Breast epithelium (tissue), 4 donors: Measurements from ENCODE around the gene DHCR7. TPM values are rescaled to one million over a fixed set of nuclear protein-coding genes. Genes with fewer than 3 reads are reported as not detected.

Source experiments
- DNase-seq, 2 donors: peaks; one replicate each; pipeline ENCODE4 v3.0.0-alpha.2; 2019; ENCODE audit warnings: low spot score in 2 of 2
- H3K27ac ChIP-seq, 2 donors: fragments of 200-600 bp; sonication (generic) in 1 of 2; one replicate each; pipeline ENCODE4 v1.5.1; 2016 to 2019; ENCODE audit warnings: mild to moderate bottlenecking in 1 of 2
- H3K27me3 ChIP-seq, 2 donors: fragments of 200-600 bp; sonication (generic) in 1 of 2; one replicate each; pipeline versions ENCODE4 v1.5.1 to v1.6.0; 2017 to 2019; ENCODE audit warnings: control low read depth in 1 of 2, mild to moderate bottlenecking in 1 of 2
- H3K36me3 ChIP-seq: fragments of 200-600 bp; one replicate; pipeline ENCODE4 v1.5.1; 2019
- H3K4me1 ChIP-seq, 2 donors: fragments of 200-600 bp; sonication (generic); one replicate each; pipeline ENCODE4 v1.5.1; 2016 to 2019; ENCODE audit warnings: control low read depth in 1 of 2
- H3K4me3 ChIP-seq, 3 donors: fragments of 200-600 bp; sonication (generic); 1 replicate in 2 of 3; 2 replicates in 1 of 3; pipeline ENCODE4 v1.5.1; 2016 to 2019; ENCODE audit warnings: mild to moderate bottlenecking in 3 of 3, moderate library complexity in 2 of 3
- H3K9me3 ChIP-seq, 2 donors: fragments of 200-600 bp; sonication (generic) in 1 of 2; one replicate each; pipeline ENCODE4 v1.5.1; 2016 to 2019; ENCODE audit warnings: control low read depth in 1 of 2
- POLR2A ChIP-seq: fragments of 450-650 bp; IDR thresholded peaks from one replicate; pipeline ENCODE4 v1.6.1; 2016; ENCODE audit warnings: antibody characterized with exemption, mild to moderate bottlenecking, moderate library complexity
- POLR2AphosphoS5 ChIP-seq, 3 donors: sonication (generic); formaldehyde crosslinking; IDR thresholded peaks; one replicate each; pipeline ENCODE4 v1.6.1; 2017; ENCODE audit warnings: antibody characterized with exemption in 3 of 3
- intact Hi-C: fragments of 100-400 bp; cut with DNase I; formaldehyde crosslinking; loops from one replicate; pipeline ENCODE4 v1.15.1; 2023; ENCODE audit warnings: low total_unique reads
- total RNA-seq, 3 donors: library from RNA; depleted of rRNA; stranded (reverse); fragments of >200 nt; gene quantifications; one replicate each; pipeline ENCODE4 v1.1.0, GENCODE V29; 2016
- TF ChIP-seq, protein P1 (sequence below), 3 donors: fragments of 450-650 bp; IDR thresholded peaks; one replicate each; pipeline ENCODE4 v1.5.1; 2016 to 2017; ENCODE audit warnings: antibody characterized with exemption in 3 of 3, mild to moderate bottlenecking in 3 of 3, moderate library complexity in 3 of 3

DHCR7 gene
- total RNA-seq, 3 donors from 2014 or later, result 14.7 to 31.7 (median 25.2) TPM

DNA sequence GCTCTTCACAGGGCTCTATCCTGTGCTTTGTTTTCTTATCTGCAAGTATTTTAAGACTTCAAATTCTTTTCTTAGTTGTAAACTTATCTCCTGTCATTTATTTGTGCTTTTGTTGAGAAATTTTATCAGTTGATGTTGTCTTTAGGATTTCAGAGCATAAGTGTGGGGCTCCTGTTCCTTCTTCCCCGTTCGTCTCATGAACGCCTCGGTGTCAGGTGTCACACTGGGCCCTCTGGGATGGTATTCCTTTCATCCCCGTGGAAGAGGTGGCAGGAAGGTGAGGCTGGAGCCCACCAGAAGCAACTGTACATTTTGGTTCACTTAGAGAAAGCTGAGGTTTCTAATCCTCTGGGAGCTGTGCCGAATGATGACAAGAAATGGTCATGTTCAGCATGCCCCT lies 22.8 kb upstream of the DHCR7 start:
- Histone ChIP-seq H3K9me3 (no peaks in the 10 kb centered on the region), H3K27me3 (no peaks in the 10 kb centered on the region), H3K36me3 (peaks cover 18% of the 10 kb centered on the region), H3K27ac (no peak overlapping the region), H3K4me3 (no peak overlapping the region), H3K4me1 (no peaks in the 10 kb centered on the region)
- no peak for DNase-seq
- intact Hi-C loops, result no loop called here
- TF ChIP-seq, protein P1, sequence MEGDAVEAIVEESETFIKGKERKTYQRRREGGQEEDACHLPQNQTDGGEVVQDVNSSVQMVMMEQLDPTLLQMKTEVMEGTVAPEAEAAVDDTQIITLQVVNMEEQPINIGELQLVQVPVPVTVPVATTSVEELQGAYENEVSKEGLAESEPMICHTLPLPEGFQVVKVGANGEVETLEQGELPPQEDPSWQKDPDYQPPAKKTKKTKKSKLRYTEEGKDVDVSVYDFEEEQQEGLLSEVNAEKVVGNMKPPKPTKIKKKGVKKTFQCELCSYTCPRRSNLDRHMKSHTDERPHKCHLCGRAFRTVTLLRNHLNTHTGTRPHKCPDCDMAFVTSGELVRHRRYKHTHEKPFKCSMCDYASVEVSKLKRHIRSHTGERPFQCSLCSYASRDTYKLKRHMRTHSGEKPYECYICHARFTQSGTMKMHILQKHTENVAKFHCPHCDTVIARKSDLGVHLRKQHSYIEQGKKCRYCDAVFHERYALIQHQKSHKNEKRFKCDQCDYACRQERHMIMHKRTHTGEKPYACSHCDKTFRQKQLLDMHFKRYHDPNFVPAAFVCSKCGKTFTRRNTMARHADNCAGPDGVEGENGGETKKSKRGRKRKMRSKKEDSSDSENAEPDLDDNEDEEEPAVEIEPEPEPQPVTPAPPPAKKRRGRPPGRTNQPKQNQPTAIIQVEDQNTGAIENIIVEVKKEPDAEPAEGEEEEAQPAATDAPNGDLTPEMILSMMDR (IDR thresholded peaks at IDR 0.05), result no peak
- TF ChIP-seq POLR2A (no peak), POLR2AphosphoS5 (IDR thresholded peaks at IDR 0.05) (no peak)

DNA sequence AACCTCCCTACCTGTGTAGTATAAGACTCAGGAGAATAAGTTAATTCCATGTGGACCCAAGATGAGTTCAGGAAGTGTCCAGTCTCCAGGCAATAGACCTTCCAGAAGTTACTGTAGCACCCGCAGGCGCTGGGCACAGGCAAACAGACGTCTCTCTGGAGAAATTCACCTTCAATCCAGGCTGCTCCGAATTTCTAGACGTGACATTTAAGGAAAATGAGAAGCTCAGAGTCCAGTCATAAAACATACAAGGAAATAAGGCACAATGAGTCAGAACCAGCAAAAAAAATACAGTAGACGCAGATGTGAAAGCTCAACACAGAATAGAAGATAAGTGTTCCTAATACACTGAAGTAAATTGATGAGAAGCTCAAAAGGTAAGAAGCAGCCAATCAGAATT lies 19.0 kb upstream of the DHCR7 start:
- no peak for DNase-seq
- no peaks in the 10 kb centered on the region for H3K36me3 ChIP-seq

DNA sequence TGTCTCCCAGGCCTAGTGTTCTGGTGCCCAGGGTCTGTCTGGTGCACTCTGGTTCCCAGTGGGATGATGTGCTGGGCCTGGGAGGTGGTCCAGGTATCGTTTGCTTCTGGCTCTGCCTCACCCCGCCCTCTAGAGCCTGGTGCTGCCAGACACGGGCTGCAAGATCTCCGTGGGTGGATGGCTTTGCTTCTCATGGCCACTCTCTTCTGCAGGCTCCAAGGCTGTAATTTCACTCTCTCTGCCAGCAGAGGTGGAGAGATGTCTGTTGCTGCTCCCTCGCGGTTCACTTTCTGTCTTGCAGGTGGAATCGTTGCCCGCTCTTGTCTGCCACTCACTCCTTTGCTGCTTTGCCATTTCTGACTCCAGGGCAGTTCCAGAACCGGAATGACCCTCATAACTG lies 18.2 kb upstream of the DHCR7 start:
- DNase-seq, result no peak
- Histone ChIP-seq H3K36me3 (no peaks in the 10 kb centered on the region), H3K9me3 (no peaks in the 10 kb centered on the region), H3K27ac (no peak overlapping the region), H3K4me3 (no peak overlapping the region), H3K27me3 (no peaks in the 10 kb centered on the region), H3K4me1 (no peaks in the 10 kb centered on the region)
- intact Hi-C loops, result no loop called here
- TF ChIP-seq POLR2AphosphoS5 (IDR thresholded peaks at IDR 0.05) (no peak), POLR2A (no peak)
- TF ChIP-seq, protein P1 (IDR thresholded peaks at IDR 0.05), result no peak

More for the DNA sequence above, 19.0 kb upstream of the DHCR7 start:
- Histone ChIP-seq H3K4me1 (no peaks in the 10 kb centered on the region), H3K4me3 (no peak overlapping the region), H3K9me3 (no peaks in the 10 kb centered on the region), H3K27me3 (no peaks in the 10 kb centered on the region), H3K27ac (no peak overlapping the region)
- TF ChIP-seq POLR2AphosphoS5 (IDR thresholded peaks at IDR 0.05), result no peak
- TF ChIP-seq, protein P1 (IDR thresholded peaks at IDR 0.05), result no peak
- TF ChIP-seq POLR2A, result no peak
- intact Hi-C loops, result no loop called here

DNA sequence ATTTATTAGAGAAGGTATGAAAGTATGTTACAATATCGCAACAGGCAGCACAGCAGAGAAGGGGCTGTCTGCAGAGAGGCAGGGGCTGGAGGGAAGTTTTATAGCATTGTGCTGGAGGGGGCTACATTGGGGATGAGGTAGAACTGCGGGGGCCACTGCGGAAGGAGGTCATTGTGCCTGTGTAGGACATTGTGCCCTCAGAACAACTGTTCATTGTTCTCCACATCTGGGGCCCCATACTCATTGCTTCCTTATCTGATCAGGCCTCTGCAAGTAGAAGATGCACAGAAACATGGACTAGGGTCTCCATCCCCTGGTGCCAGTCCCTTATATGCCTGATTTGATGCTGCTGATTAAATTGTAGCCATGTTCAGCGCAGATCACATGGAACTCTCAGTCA lies 16.9 kb upstream of the DHCR7 start:
- TF ChIP-seq, protein P1 (IDR thresholded peaks at IDR 0.05), result no peak
- no peak for TF ChIP-seq POLR2A
- TF ChIP-seq POLR2AphosphoS5 (IDR thresholded peaks at IDR 0.05), result no peak
- H3K4me1 ChIP-seq, result no peaks in the 10 kb centered on the region
- intact Hi-C loops, result no loop called here
- no peak overlapping the region for H3K4me3 ChIP-seq
- H3K27me3 ChIP-seq, result no peaks in the 10 kb centered on the region
- DNase-seq, result no peak
- H3K36me3 ChIP-seq, result no peaks in the 10 kb centered on the region
- H3K27ac ChIP-seq, result no peak overlapping the region
- no peaks in the 10 kb centered on the region for H3K9me3 ChIP-seq

DNA sequence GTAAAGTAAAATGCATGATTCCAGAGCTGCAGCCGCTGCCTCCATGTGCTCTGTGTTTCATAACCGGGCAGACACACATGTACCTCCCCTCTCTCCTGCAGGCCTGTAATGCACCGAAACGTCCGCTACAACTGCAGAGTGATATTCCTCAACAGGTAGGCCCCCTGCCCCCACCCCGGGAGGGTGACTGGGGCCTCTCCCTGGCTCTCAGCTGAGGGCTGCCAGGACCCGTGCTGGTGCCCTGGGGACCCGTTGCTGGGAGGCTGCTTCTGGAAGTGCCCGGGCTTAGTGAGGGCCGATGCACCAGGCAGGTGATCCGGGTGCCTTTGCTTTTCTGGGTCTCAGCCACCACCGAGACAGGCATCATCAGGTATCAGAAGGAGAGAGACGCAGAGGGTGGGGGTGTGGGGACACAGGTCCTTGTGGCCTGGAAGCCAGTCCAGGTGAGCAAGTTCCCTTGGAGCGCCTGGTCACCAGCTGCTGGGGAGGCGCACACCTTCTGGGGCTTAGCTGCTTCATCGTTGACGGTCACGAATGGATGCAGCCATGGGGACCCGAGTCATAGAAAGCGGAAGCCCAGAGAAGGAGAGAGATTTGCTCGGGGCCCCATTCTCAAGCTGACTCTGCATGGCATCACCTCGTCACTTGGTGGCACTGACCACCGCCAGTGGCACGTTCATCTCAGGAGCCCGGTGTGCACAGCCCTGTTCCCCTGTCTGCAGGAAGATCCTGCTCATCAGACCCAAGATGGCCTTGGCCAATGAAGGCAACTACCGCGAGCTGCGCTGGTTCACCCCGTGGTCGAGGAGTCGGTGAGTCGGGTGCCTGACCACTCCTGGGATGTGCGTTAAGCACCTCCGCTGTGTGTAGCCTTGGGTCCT lies 15.4 kb upstream of the DHCR7 start:
- Histone ChIP-seq H3K36me3 (peaks cover 9% of the 10 kb centered on the region), H3K27ac (no peak overlapping the region), H3K4me1 (no peaks in the 10 kb centered on the region), H3K4me3 (no peak overlapping the region), H3K9me3 (no peaks in the 10 kb centered on the region), H3K27me3 (no peaks in the 10 kb centered on the region)
- intact Hi-C loops, result no loop called here
- TF ChIP-seq, protein P1 (IDR thresholded peaks at IDR 0.05), result no peak
- TF ChIP-seq POLR2A, result no peak
- no peak for TF ChIP-seq POLR2AphosphoS5 (IDR thresholded peaks at IDR 0.05)
- DNase-seq, result no peak
